OCI-M1 (cell line): Measurements from ENCODE around the gene SLCO2A1.

Experiments used
- DNase-seq: peaks from one replicate; lab custom pipeline; 2025; lab: John Stamatoyannopoulos, UW

Gene SLCO2A1

GRCh38 chr3:133999891-134000685, 29.6 kb downstream of the SLCO2A1 start:
- DNase-seq = no peak

GRCh38 chr3:133998691-133999241, 31.0 kb downstream of the SLCO2A1 start:
- no peak for DNase-seq

- no peak for DNase-seq
Measured at GRCh38 chr3:133997871-133998635, 31.7 kb downstream of the SLCO2A1 start.

GRCh38 chr3:133996996-133997395, 32.7 kb downstream of the SLCO2A1 start:
- no peak for DNase-seq

GRCh38 chr3:133996251-133996661, 33.5 kb downstream of the SLCO2A1 start:
- DNase-seq = no peak

GRCh38 chr3:133995264-133995663, 34.5 kb downstream of the SLCO2A1 start:
- no peak for DNase-seq

- no peak for DNase-seq
Measured at GRCh38 chr3:133994166-133994890, 35.4 kb downstream of the SLCO2A1 start.

GRCh38 chr3:133992951-133993620, 36.6 kb downstream of the SLCO2A1 start:
- no peak for DNase-seq

- no peak for DNase-seq
Measured at GRCh38 chr3:133992381-133992780, 37.3 kb downstream of the SLCO2A1 start.

GRCh38 chr3:133991637-133992036, 38.1 kb downstream of the SLCO2A1 start:
- no peak for DNase-seq

- no peak for DNase-seq
Measured at GRCh38 chr3:133991209-133991608, 38.5 kb downstream of the SLCO2A1 start.

- DNase-seq = no peak
Measured at GRCh38 chr3:133989936-133990702, 39.6 kb downstream of the SLCO2A1 start.

- no peak for DNase-seq
Measured at GRCh38 chr3:133988631-133989161, 41.0 kb downstream of the SLCO2A1 start.

- DNase-seq = no peak
Measured at GRCh38 chr3:133987948-133988484, 41.7 kb downstream of the SLCO2A1 start.

- DNase-seq = no peak
Measured at GRCh38 chr3:133987136-133987535, 42.6 kb downstream of the SLCO2A1 start.

GRCh38 chr3:133986311-133986710, 43.4 kb downstream of the SLCO2A1 start:
- DNase-seq = no peak

GRCh38 chr3:133984975-133985374, 44.8 kb downstream of the SLCO2A1 start:
- DNase-seq = no peak

GRCh38 chr3:133983576-133984560, 45.9 kb downstream of the SLCO2A1 start:
- no peak for DNase-seq

- DNase-seq = no peak
Measured at GRCh38 chr3:133983126-133983525, 46.6 kb downstream of the SLCO2A1 start.
